ENCODE results near the gene ANKH. TPM values are rescaled to one million over a fixed set of nuclear protein-coding genes. Genes with fewer than 3 reads are reported as not detected.

Gene ANKH
- polyA plus RNA-seq, 3 donors = 2.4 to 6.3 (median 3.1) TPM

GRCh38 chr5:14762549-14763216 is 108.9 kb downstream of the ANKH start:
- peaks cover 0 to 2% (median 1%) of the 10 kb centered on the region in 3 donors for H3K27me3 Mint-ChIP-seq (ENCODE audit: low read depth in 3 of 3)
- H3K9me3 Mint-ChIP-seq = no peaks in the 10 kb centered on the region
- no peaks in the 10 kb centered on the region for H3K9me3 ChIP-seq (replicated peaks in 1 of 2; ENCODE audit: control insufficient read depth in 1 of 2, insufficient read depth in 1 of 2, low read length in 2 of 2)
- no peak overlapping the region for H3K4me3 Mint-ChIP-seq
- peaks cover 14 to 16% of the 10 kb centered on the region in 2 donors for H3K4me1 ChIP-seq (ENCODE audit: control insufficient read depth in 1 of 2, insufficient read depth in 2 of 2, low read length in 2 of 2)
- peaks cover 18% of the 10 kb centered on the region for H3K4me1 Mint-ChIP-seq
- no peaks in the 10 kb centered on the region for H4K20me1 ChIP-seq (ENCODE audit: insufficient read depth, low read length)
- H3K27ac Mint-ChIP-seq = no peak overlapping the region
- no peak overlapping the region for H3K27ac ChIP-seq (ENCODE audit: low read depth in 1 of 2, low read length in 2 of 2)
- TF ChIP-seq CTCF (IDR thresholded peaks at IDR 0.05) = no peak
- no peak overlapping the region for H3K4me3 ChIP-seq (replicated peaks in 1 of 3; ENCODE audit: low read depth in 2 of 3, low read length in 3 of 3)
- no peak overlapping the region for H3K4me2 ChIP-seq (replicated peaks; ENCODE audit: extremely low read depth, low read length, poor library complexity, severe bottlenecking)
- no peaks in the 10 kb centered on the region for H3K36me3 ChIP-seq (replicated peaks in 1 of 2; ENCODE audit: control insufficient read depth in 1 of 2, insufficient read depth in 2 of 2, low read length in 2 of 2)
- intact Hi-C loops (cut with micrococcal nuclease) = no loop called here
- no peaks in the 10 kb centered on the region for H3K79me2 ChIP-seq (ENCODE audit: insufficient read depth, low read length)
- H3K9ac ChIP-seq (ENCODE audit: insufficient read depth, low read length, poor library complexity, severe bottlenecking) = no peak overlapping the region
- no peaks in the 10 kb centered on the region for H3K27me3 ChIP-seq (ENCODE audit: control insufficient read depth in 2 of 2, insufficient read depth in 2 of 2, low read length in 2 of 2)
- 75% methylated on average over 1 of the region's 4 CpGs for WGBS (ENCODE audit: insufficient coverage)
- peaks cover 0 to 5% of the 10 kb centered on the region in 2 donors for H3K36me3 Mint-ChIP-seq
- no peak overlapping the region for H2AFZ ChIP-seq (ENCODE audit: insufficient read depth, low read depth, low read length, poor library complexity, severe bottlenecking)
- no peak for DNase-seq

GRCh38 chr5:14760548-14761002 is 111.0 kb downstream of the ANKH start:
- no peak overlapping the region for H2AFZ ChIP-seq (ENCODE audit: insufficient read depth, low read depth, low read length, poor library complexity, severe bottlenecking)
- peaks cover 0 to 2% (median 1%) of the 10 kb centered on the region in 3 donors for H3K27me3 Mint-ChIP-seq (ENCODE audit: low read depth in 3 of 3)
- H3K79me2 ChIP-seq (ENCODE audit: insufficient read depth, low read length) = no peaks in the 10 kb centered on the region
- no peak overlapping the region for H3K27ac ChIP-seq (ENCODE audit: low read depth in 1 of 2, low read length in 2 of 2)
- H3K4me3 ChIP-seq (replicated peaks in 1 of 3; ENCODE audit: low read depth in 2 of 3, low read length in 3 of 3) = no peak overlapping the region
- no peak overlapping the region for H3K4me2 ChIP-seq (replicated peaks; ENCODE audit: extremely low read depth, low read length, poor library complexity, severe bottlenecking)
- peaks cover 21% of the 10 kb centered on the region for H3K4me1 Mint-ChIP-seq
- no peak overlapping the region for H3K27ac Mint-ChIP-seq
- H3K9me3 ChIP-seq (replicated peaks in 1 of 2; ENCODE audit: control insufficient read depth in 1 of 2, insufficient read depth in 1 of 2, low read length in 2 of 2) = no peaks in the 10 kb centered on the region
- no peak overlapping the region for H3K9ac ChIP-seq (ENCODE audit: insufficient read depth, low read length, poor library complexity, severe bottlenecking)
- no peak for DNase-seq
- peaks cover 18 to 20% of the 10 kb centered on the region in 2 donors for H3K4me1 ChIP-seq (ENCODE audit: control insufficient read depth in 1 of 2, insufficient read depth in 2 of 2, low read length in 2 of 2)
- peaks cover 0 to 4% of the 10 kb centered on the region in 2 donors for H3K36me3 Mint-ChIP-seq
- H3K27me3 ChIP-seq (ENCODE audit: control insufficient read depth in 2 of 2, insufficient read depth in 2 of 2, low read length in 2 of 2) = no peaks in the 10 kb centered on the region
- 84% methylated on average over 3 of the region's 4 CpGs for WGBS (ENCODE audit: insufficient coverage)
- H3K9me3 Mint-ChIP-seq = no peaks in the 10 kb centered on the region
- no peak overlapping the region for H3K4me3 Mint-ChIP-seq
- TF ChIP-seq CTCF (IDR thresholded peaks at IDR 0.05) = no peak
- intact Hi-C loops (cut with micrococcal nuclease) = no loop called here
- no peaks in the 10 kb centered on the region for H3K36me3 ChIP-seq (replicated peaks in 1 of 2; ENCODE audit: control insufficient read depth in 1 of 2, insufficient read depth in 2 of 2, low read length in 2 of 2)
- H4K20me1 ChIP-seq (ENCODE audit: insufficient read depth, low read length) = no peaks in the 10 kb centered on the region
